Body of pancreas (tissue), 4 donors: ENCODE data around the gene DEFB112. TPM values are rescaled to one million over a fixed set of nuclear protein-coding genes. Genes with fewer than 3 reads are reported as not detected.

Experiments used
- ATAC-seq: fragments of 150-250 bp; one replicate; pipeline ENCODE4 v1.9.1; 2016
- DNase-seq, 4 donors: peaks; one replicate each; pipeline ENCODE4 v3.0.0-alpha.2; 2019
- H3K27ac ChIP-seq, 4 donors: fragments of 200-600 bp; sonication (generic); 1 replicate in 3 of 4; 2 replicates in 1 of 4; pipeline versions ENCODE4 v1.5.1 to v1.6.1; 2016 to 2019; ENCODE audit warnings: mild to moderate bottlenecking in 1 of 4, mixed read lengths in 1 of 4, moderate library complexity in 1 of 4
- H3K27me3 ChIP-seq, 2 donors: fragments of 200-600 bp; sonication (generic); one replicate each; pipeline ENCODE4 v1.6.0; 2016; ENCODE audit warnings: mild to moderate bottlenecking in 1 of 2
- H3K36me3 ChIP-seq, 2 donors: fragments of 200-600 bp; sonication (generic); replicated peaks in 1 of 2; 2 replicates each; pipeline ENCODE4 v1.5.1; 2016; ENCODE audit warnings: low read depth in 2 of 2; ENCODE audit not compliant: insufficient read depth in 1 of 2
- H3K4me1 ChIP-seq: fragments of 200-600 bp; sonication (generic); one replicate; pipeline ENCODE4 v1.6.0; 2016
- H3K4me3 ChIP-seq, 2 donors: fragments of 200-600 bp; sonication (generic); 1 replicate in 1 of 2; 2 replicates in 1 of 2; pipeline ENCODE4 v1.5.1; 2016 to 2019
- H3K9me3 ChIP-seq, 3 donors: fragments of 200-600 bp; sonication (generic); 1 replicate in 2 of 3; 2 replicates in 1 of 3; pipeline ENCODE4 v1.5.1; 2016
- POLR2A ChIP-seq, 3 donors: fragments of 450-650 bp; IDR thresholded peaks; one replicate each; pipeline ENCODE4 v1.6.1; 2016; ENCODE audit warnings: antibody characterized with exemption in 3 of 3, mild to moderate bottlenecking in 2 of 3
- WGBS, 2 donors: methylation state at CpG; one replicate each; pipeline ENCODE4 v1.1.5; 2017; 5-methylcytosine and 5-hydroxymethylcytosine counted together
- intact Hi-C: fragments of 100-400 bp; cut with DNase I; formaldehyde crosslinking; loops from one replicate; pipeline ENCODE4 v1.15.1; 2023
- total RNA-seq, 2 donors: library from RNA; depleted of rRNA; stranded (reverse); fragments of >200 nt; gene quantifications; one replicate each; pipeline ENCODE4 v1.1.0, GENCODE V29; 2016
- TF ChIP-seq, protein P1 (sequence below), 7 experiments: fragments of 450-650 bp in 4 of 7; fragments of 200-600 bp in 3 of 7; sonication (generic) in 3 of 7; IDR thresholded peaks; one replicate each; pipeline ENCODE4 v1.5.1; 2016 to 2019; ENCODE audit warnings: antibody characterized with exemption in 7 of 7

DEFB112 gene
- total RNA-seq, result not detected

- ATAC-seq (no peak), DNase-seq (no peak)
- intact Hi-C loops, result no loop called here
- no peaks in the 10 kb centered on the region for H3K27me3 ChIP-seq
- H3K9me3 ChIP-seq, result no peaks in the 10 kb centered on the region
- no peak within 1 kb of the TSS for H3K27ac ChIP-seq
- WGBS, 2 donors, result 39 to 52% methylated on average over 1 of the region's 1 CpG
- H3K36me3 ChIP-seq, result no peaks in the 10 kb centered on the region
- H3K4me3 ChIP-seq, result no peak within 1 kb of the TSS
- H3K4me1 ChIP-seq, result no peaks in the 10 kb centered on the region
- no peak for TF ChIP-seq POLR2A (IDR thresholded peaks at IDR 0.05)
- TF ChIP-seq, protein P1, sequence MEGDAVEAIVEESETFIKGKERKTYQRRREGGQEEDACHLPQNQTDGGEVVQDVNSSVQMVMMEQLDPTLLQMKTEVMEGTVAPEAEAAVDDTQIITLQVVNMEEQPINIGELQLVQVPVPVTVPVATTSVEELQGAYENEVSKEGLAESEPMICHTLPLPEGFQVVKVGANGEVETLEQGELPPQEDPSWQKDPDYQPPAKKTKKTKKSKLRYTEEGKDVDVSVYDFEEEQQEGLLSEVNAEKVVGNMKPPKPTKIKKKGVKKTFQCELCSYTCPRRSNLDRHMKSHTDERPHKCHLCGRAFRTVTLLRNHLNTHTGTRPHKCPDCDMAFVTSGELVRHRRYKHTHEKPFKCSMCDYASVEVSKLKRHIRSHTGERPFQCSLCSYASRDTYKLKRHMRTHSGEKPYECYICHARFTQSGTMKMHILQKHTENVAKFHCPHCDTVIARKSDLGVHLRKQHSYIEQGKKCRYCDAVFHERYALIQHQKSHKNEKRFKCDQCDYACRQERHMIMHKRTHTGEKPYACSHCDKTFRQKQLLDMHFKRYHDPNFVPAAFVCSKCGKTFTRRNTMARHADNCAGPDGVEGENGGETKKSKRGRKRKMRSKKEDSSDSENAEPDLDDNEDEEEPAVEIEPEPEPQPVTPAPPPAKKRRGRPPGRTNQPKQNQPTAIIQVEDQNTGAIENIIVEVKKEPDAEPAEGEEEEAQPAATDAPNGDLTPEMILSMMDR (IDR thresholded peaks at IDR 0.05), result no peak
Measured at GRCh38 chr6:50049829-50050228, at the start of gene DEFB112. Gene DEFB112 (minus strand): TSS chr6:50049929. CDS start chr6:50049869, 60 bp downstream.

- intact Hi-C loops, result no loop called here
- Histone ChIP-seq H3K36me3 (no peaks in the 10 kb centered on the region), H3K4me1 (no peaks in the 10 kb centered on the region), H3K4me3 (no peak overlapping the region), H3K27ac (no peak overlapping the region), H3K9me3 (no peaks in the 10 kb centered on the region), H3K27me3 (no peaks in the 10 kb centered on the region)
- 42 to 43% methylated on average over 2 of the region's 2 CpGs for WGBS, 2 donors
- no peak for DNase-seq
- no peak for ATAC-seq
- TF ChIP-seq, protein P1 (IDR thresholded peaks at IDR 0.05), result no peak
- TF ChIP-seq POLR2A (IDR thresholded peaks at IDR 0.05), result no peak
Measured at GRCh38 chr6:50098641-50098993, 48.9 kb upstream of the DEFB112 start.

- DNase-seq (no peak), ATAC-seq (no peak)
- no peaks in the 10 kb centered on the region for H3K9me3 ChIP-seq
- intact Hi-C loops, result no loop called here
- 56 to 73% methylated on average over 7 of the region's 7 CpGs for WGBS, 2 donors
- H3K4me3 ChIP-seq, result no peak overlapping the region
- no peaks in the 10 kb centered on the region for H3K36me3 ChIP-seq
- H3K27me3 ChIP-seq, result no peaks in the 10 kb centered on the region
- TF ChIP-seq, protein P1 (IDR thresholded peaks at IDR 0.05), result no peak
- TF ChIP-seq POLR2A (IDR thresholded peaks at IDR 0.05), result no peak
- no peaks in the 10 kb centered on the region for H3K4me1 ChIP-seq
- H3K27ac ChIP-seq, result no peak overlapping the region
Measured at GRCh38 chr6:50097966-50098640, 48.4 kb upstream of the DEFB112 start.

DNA sequence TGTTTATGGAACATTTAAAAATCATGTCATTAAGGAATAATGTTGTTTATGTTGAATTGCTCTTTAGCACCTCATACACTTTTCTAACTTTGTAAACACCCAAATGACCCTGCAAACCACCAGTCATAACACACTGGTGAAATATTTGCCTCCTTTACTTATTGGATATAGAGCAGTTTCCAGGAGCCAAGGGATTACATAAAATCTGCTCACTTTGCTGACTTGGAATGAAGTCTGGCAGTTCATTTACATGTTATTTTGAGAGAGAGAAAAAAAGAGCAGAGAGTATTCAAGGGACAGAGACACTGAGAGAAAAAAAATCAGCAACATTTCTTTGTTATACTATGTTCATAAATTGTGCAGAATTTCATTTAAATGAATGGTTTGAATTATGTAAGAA lies 46.6 kb upstream of the DEFB112 start:
- ATAC-seq, result no peak
- H3K4me1 ChIP-seq, result no peaks in the 10 kb centered on the region
- H3K36me3 ChIP-seq, result no peaks in the 10 kb centered on the region
- H3K27me3 ChIP-seq, result no peaks in the 10 kb centered on the region
- TF ChIP-seq POLR2A (IDR thresholded peaks at IDR 0.05), result no peak
- intact Hi-C loops, result no loop called here
- H3K27ac ChIP-seq, result no peak overlapping the region
- no peak for DNase-seq
- H3K9me3 ChIP-seq, result no peaks in the 10 kb centered on the region
- H3K4me3 ChIP-seq, result no peak overlapping the region

GRCh38 chr6:50093938-50094272 lies 44.2 kb upstream of the DEFB112 start:
- no peak overlapping the region for H3K27ac ChIP-seq
- intact Hi-C loops, result no loop called here
- no peak overlapping the region for H3K4me3 ChIP-seq
- TF ChIP-seq POLR2A (IDR thresholded peaks at IDR 0.05), result no peak
- TF ChIP-seq, protein P1 (IDR thresholded peaks at IDR 0.05), result no peak
- H3K4me1 ChIP-seq, result no peaks in the 10 kb centered on the region
- H3K36me3 ChIP-seq, result no peaks in the 10 kb centered on the region
- WGBS, 2 donors, result 11 to 14% methylated on average over 1 of the region's 1 CpG
- DNase-seq (no peak), ATAC-seq (no peak)
- no peaks in the 10 kb centered on the region for H3K27me3 ChIP-seq
- H3K9me3 ChIP-seq, result no peaks in the 10 kb centered on the region
